Measurements from ENCODE around the gene COL6A2. TPM values are rescaled to one million over a fixed set of nuclear protein-coding genes. Genes with fewer than 3 reads are reported as not detected.

COL6A2 gene
- total RNA-seq (10 to 100 TPM; 21.8 to 25.7 TPM), polyA plus RNA-seq (1 to 10 TPM in 1 of 2 donors, under 1 TPM in 1; 0.77 to 1.5 TPM)

- Mint-ChIP-seq H3K4me1 (peaks cover 3 to 6% (median 5%) of the 10 kb centered on the region in 4 donors), H3K27me3 (peaks cover 13 to 21% of the 10 kb centered on the region in 2 donors), H3K9me3 (peaks cover 0 to 10% (median 5%) of the 10 kb centered on the region in 8 donors), H3K36me3 (no peaks in the 10 kb centered on the region), H3K27ac (peak within 1 kb of the TSS in 4 of 7 donors; percentile 65 to 92 (median 74)), H3K4me3 (peak within 1 kb of the TSS; percentile 57 to 89 (median 70))
- CTCF ChIA-PET (ENCODE audit: partially characterized antibody) = no interaction called here
- Histone ChIP-seq H3K27ac (ENCODE audit: low read depth, low read length) (no peak within 1 kb of the TSS), H3K4me3 (ENCODE audit: low read length in 2 of 2) (no peak within 1 kb of the TSS), H3K36me3 (ENCODE audit: insufficient read depth, low read length) (no peaks in the 10 kb centered on the region), H3K27me3 (ENCODE audit: insufficient read depth, low read length) (no peaks in the 10 kb centered on the region), H3K4me1 (ENCODE audit: insufficient read depth, low read length) (no peaks in the 10 kb centered on the region), H3K9me3 (ENCODE audit: control insufficient read depth in 1 of 2, low read length in 2 of 2) (no peaks in the 10 kb centered on the region)
- intact Hi-C loops (cut with micrococcal nuclease) = loop anchor here (5.0 kb wide), 1 partner anchor 125 kb away; no protein-coding TSS in a partner anchor
- DNase-seq = peak in 4 of 5 donors; percentile 27 to 43 (median 36)
- POLR2A ChIA-PET (ENCODE audit: partially characterized antibody) = no interaction called here
These were observed at the start of gene COL6A2 for GRCh38 chr21:46097336-46098293. Gene COL6A2, plus strand, starts transcription at chr21:46098112.

GRCh38 chr21:46048926-46049889 lies 48.7 kb upstream of the COL6A2 start:
- H3K4me3 Mint-ChIP-seq = no peak overlapping the region
- CTCF ChIA-PET (ENCODE audit: partially characterized antibody) = no interaction called here
- H3K27ac Mint-ChIP-seq = no peak overlapping the region
- Histone ChIP-seq H3K4me3 (ENCODE audit: low read length in 2 of 2) (no peak overlapping the region), H3K27me3 (ENCODE audit: insufficient read depth, low read length) (no peaks in the 10 kb centered on the region), H3K9me3 (ENCODE audit: control insufficient read depth in 1 of 2, low read length in 2 of 2) (no peaks in the 10 kb centered on the region), H3K36me3 (ENCODE audit: insufficient read depth, low read length) (no peaks in the 10 kb centered on the region), H3K27ac (ENCODE audit: low read depth, low read length) (no peak overlapping the region), H3K4me1 (ENCODE audit: insufficient read depth, low read length) (no peaks in the 10 kb centered on the region)
- no peaks in the 10 kb centered on the region for H3K4me1 Mint-ChIP-seq
- peaks cover 2 to 6% of the 10 kb centered on the region in 2 donors for H3K27me3 Mint-ChIP-seq
- no peak for DNase-seq
- H3K9me3 Mint-ChIP-seq = peaks cover 0 to 6% (median 0%) of the 10 kb centered on the region in 8 donors
- H3K36me3 Mint-ChIP-seq = no peaks in the 10 kb centered on the region
- POLR2A ChIA-PET (ENCODE audit: partially characterized antibody) = no interaction called here
- intact Hi-C loops (cut with micrococcal nuclease) = no loop called here

GRCh38 chr21:46049890-46050667 lies 47.8 kb upstream of the COL6A2 start:
- H3K4me3 Mint-ChIP-seq = no peak overlapping the region

GRCh38 chr21:46050668-46051378 lies 47.1 kb upstream of the COL6A2 start:
- Histone ChIP-seq H3K36me3 (ENCODE audit: insufficient read depth, low read length) (no peaks in the 10 kb centered on the region), H3K4me3 (ENCODE audit: low read length in 2 of 2) (no peak overlapping the region), H3K27me3 (ENCODE audit: insufficient read depth, low read length) (no peaks in the 10 kb centered on the region), H3K27ac (ENCODE audit: low read depth, low read length) (no peak overlapping the region), H3K9me3 (ENCODE audit: control insufficient read depth in 1 of 2, low read length in 2 of 2) (no peaks in the 10 kb centered on the region), H3K4me1 (ENCODE audit: insufficient read depth, low read length) (no peaks in the 10 kb centered on the region)
- CTCF ChIA-PET (ENCODE audit: partially characterized antibody) = no interaction called here
- Mint-ChIP-seq H3K4me1 (no peaks in the 10 kb centered on the region), H3K4me3 (no peak overlapping the region), H3K9me3 (peaks cover 0 to 6% (median 0%) of the 10 kb centered on the region in 8 donors), H3K36me3 (no peaks in the 10 kb centered on the region), H3K27me3 (peaks cover 2 to 8% of the 10 kb centered on the region in 2 donors), H3K27ac (no peak overlapping the region)
- intact Hi-C loops (cut with micrococcal nuclease) = no loop called here
- no peak for DNase-seq
- POLR2A ChIA-PET (ENCODE audit: partially characterized antibody) = no interaction called here

More at GRCh38 chr21:46049890-46050667, 47.8 kb upstream of the COL6A2 start:
- Histone ChIP-seq H3K9me3 (ENCODE audit: control insufficient read depth in 1 of 2, low read length in 2 of 2) (no peaks in the 10 kb centered on the region), H3K27ac (ENCODE audit: low read depth, low read length) (no peak overlapping the region), H3K27me3 (ENCODE audit: insufficient read depth, low read length) (no peaks in the 10 kb centered on the region), H3K4me3 (ENCODE audit: low read length in 2 of 2) (no peak overlapping the region), H3K4me1 (ENCODE audit: insufficient read depth, low read length) (no peaks in the 10 kb centered on the region), H3K36me3 (ENCODE audit: insufficient read depth, low read length) (no peaks in the 10 kb centered on the region)
- ChIA-PET POLR2A (ENCODE audit: partially characterized antibody) (no interaction called here), CTCF (ENCODE audit: partially characterized antibody) (no interaction called here)
- Mint-ChIP-seq H3K9me3 (peaks cover 0 to 6% (median 0%) of the 10 kb centered on the region in 8 donors), H3K36me3 (no peaks in the 10 kb centered on the region), H3K4me1 (no peaks in the 10 kb centered on the region), H3K27me3 (peaks cover 2 to 6% of the 10 kb centered on the region in 2 donors), H3K27ac (no peak overlapping the region)
- intact Hi-C loops (cut with micrococcal nuclease) = no loop called here
- no peak for DNase-seq

GRCh38 chr21:46051379-46051770 lies 46.5 kb upstream of the COL6A2 start:
- Mint-ChIP-seq H3K36me3 (no peaks in the 10 kb centered on the region), H3K9me3 (peaks cover 0 to 4% (median 0%) of the 10 kb centered on the region in 8 donors), H3K4me3 (no peak overlapping the region), H3K27ac (no peak overlapping the region), H3K4me1 (no peaks in the 10 kb centered on the region), H3K27me3 (peaks cover 6 to 8% of the 10 kb centered on the region in 2 donors)
- ChIA-PET CTCF (ENCODE audit: partially characterized antibody) (no interaction called here), POLR2A (ENCODE audit: partially characterized antibody) (no interaction called here)
- H3K4me3 ChIP-seq (ENCODE audit: low read length in 2 of 2) = no peak overlapping the region
- H3K9me3 ChIP-seq (ENCODE audit: control insufficient read depth in 1 of 2, low read length in 2 of 2) = no peaks in the 10 kb centered on the region
- no peaks in the 10 kb centered on the region for H3K36me3 ChIP-seq (ENCODE audit: insufficient read depth, low read length)
- no peak overlapping the region for H3K27ac ChIP-seq (ENCODE audit: low read depth, low read length)
- H3K27me3 ChIP-seq (ENCODE audit: insufficient read depth, low read length) = no peaks in the 10 kb centered on the region
- intact Hi-C loops (cut with micrococcal nuclease) = no loop called here
- DNase-seq = no peak
- H3K4me1 ChIP-seq (ENCODE audit: insufficient read depth, low read length) = no peaks in the 10 kb centered on the region

- ChIA-PET CTCF (ENCODE audit: partially characterized antibody) (no interaction called here), POLR2A (ENCODE audit: partially characterized antibody) (no interaction called here)
- H3K9me3 Mint-ChIP-seq = peaks cover 0 to 2% (median 0%) of the 10 kb centered on the region in 8 donors
- no peak for DNase-seq
- Histone ChIP-seq H3K4me1 (ENCODE audit: insufficient read depth, low read length) (no peaks in the 10 kb centered on the region), H3K27me3 (ENCODE audit: insufficient read depth, low read length) (no peaks in the 10 kb centered on the region), H3K9me3 (ENCODE audit: control insufficient read depth in 1 of 2, low read length in 2 of 2) (no peaks in the 10 kb centered on the region), H3K4me3 (ENCODE audit: low read length in 2 of 2) (no peak overlapping the region), H3K36me3 (ENCODE audit: insufficient read depth, low read length) (no peaks in the 10 kb centered on the region), H3K27ac (ENCODE audit: low read depth, low read length) (no peak overlapping the region)
- no peak overlapping the region for H3K27ac Mint-ChIP-seq
- H3K27me3 Mint-ChIP-seq = peaks cover 7 to 8% of the 10 kb centered on the region in 2 donors
- no peaks in the 10 kb centered on the region for H3K36me3 Mint-ChIP-seq
- no peak overlapping the region for H3K4me3 Mint-ChIP-seq
- H3K4me1 Mint-ChIP-seq = peaks cover 0 to under 1% (median 0%) of the 10 kb centered on the region in 4 donors
- intact Hi-C loops (cut with micrococcal nuclease) = no loop called here
These were observed 45.9 kb upstream of the COL6A2 start for GRCh38 chr21:46051821-46052675.
